Uterus (tissue), 4 donors: ENCODE results near the gene RBP5. TPM values are rescaled to one million over a fixed set of nuclear protein-coding genes. Genes with fewer than 3 reads are reported as not detected.

Source experiments
- DNase-seq, 2 donors: peaks; one replicate each; pipeline ENCODE4 v3.0.0-alpha.2; 2019 to 2020
- H3K27ac ChIP-seq, 2 donors: fragments of 200-600 bp; sonication (generic); 1 replicate in 1 of 2; 2 replicates in 1 of 2; pipeline ENCODE4 v1.5.1; 2016 to 2018
- H3K27me3 ChIP-seq, 2 donors: fragments of 200-600 bp; sonication (generic); one replicate each; pipeline ENCODE4 v1.5.1; 2018 to 2019; ENCODE audit warnings: control low read depth in 1 of 2
- H3K36me3 ChIP-seq, 2 donors: fragments of 200-600 bp; sonication (generic); one replicate each; pipeline ENCODE4 v1.5.1; 2019; ENCODE audit warnings: control low read depth in 1 of 2
- H3K4me1 ChIP-seq, 2 donors: fragments of 200-600 bp; sonication (generic); one replicate each; pipeline ENCODE4 v1.5.1; 2018 to 2019; ENCODE audit warnings: control low read depth in 1 of 2
- H3K4me3 ChIP-seq, 2 donors: fragments of 200-600 bp; sonication (generic); 1 replicate in 1 of 2; 2 replicates in 1 of 2; pipeline ENCODE4 v1.5.1; 2018 to 2019; ENCODE audit warnings: mild to moderate bottlenecking in 1 of 2
- H3K9me3 ChIP-seq, 2 donors: fragments of 200-600 bp; sonication (generic); one replicate each; pipeline ENCODE4 v1.5.1; 2019; ENCODE audit warnings: control low read depth in 1 of 2
- POLR2A ChIP-seq, 2 donors: fragments of 450-650 bp; IDR thresholded peaks; one replicate each; pipeline ENCODE4 v1.6.1; 2016; ENCODE audit warnings: antibody characterized with exemption in 2 of 2, mild to moderate bottlenecking in 1 of 2, moderate library complexity in 1 of 2
- intact Hi-C: fragments of 100-400 bp; cut with DNase I; formaldehyde crosslinking; loops from one replicate; pipeline ENCODE4 v1.15.1; 2023; ENCODE audit warnings: low total_unique reads
- total RNA-seq, 4 donors: library from RNA; depleted of rRNA in 3 of 4; stranded (reverse); fragments of >200 nt in 3 of 4; gene quantifications; one replicate each; pipeline versions ENCODE4 v1.1.0 to v1.2.4, GENCODE V29; 2014 to 2023
- TF ChIP-seq, protein P1 (sequence below), 4 experiments: fragments of 200-600 bp in 2 of 4; fragments of 450-650 bp in 2 of 4; sonication (generic) in 2 of 4; IDR thresholded peaks; one replicate each; pipeline ENCODE4 v1.5.1; 2016 to 2019; ENCODE audit warnings: antibody characterized with exemption in 4 of 4, mild to moderate bottlenecking in 2 of 4, moderate library complexity in 1 of 4
- donor health status: DM: yes; HTN: yes; CAD: no.

Gene RBP5
- total RNA-seq, 4 donors from 2014 or later: 2.4 to 26.5 (median 8.2) TPM; not detected in 1

DNA sequence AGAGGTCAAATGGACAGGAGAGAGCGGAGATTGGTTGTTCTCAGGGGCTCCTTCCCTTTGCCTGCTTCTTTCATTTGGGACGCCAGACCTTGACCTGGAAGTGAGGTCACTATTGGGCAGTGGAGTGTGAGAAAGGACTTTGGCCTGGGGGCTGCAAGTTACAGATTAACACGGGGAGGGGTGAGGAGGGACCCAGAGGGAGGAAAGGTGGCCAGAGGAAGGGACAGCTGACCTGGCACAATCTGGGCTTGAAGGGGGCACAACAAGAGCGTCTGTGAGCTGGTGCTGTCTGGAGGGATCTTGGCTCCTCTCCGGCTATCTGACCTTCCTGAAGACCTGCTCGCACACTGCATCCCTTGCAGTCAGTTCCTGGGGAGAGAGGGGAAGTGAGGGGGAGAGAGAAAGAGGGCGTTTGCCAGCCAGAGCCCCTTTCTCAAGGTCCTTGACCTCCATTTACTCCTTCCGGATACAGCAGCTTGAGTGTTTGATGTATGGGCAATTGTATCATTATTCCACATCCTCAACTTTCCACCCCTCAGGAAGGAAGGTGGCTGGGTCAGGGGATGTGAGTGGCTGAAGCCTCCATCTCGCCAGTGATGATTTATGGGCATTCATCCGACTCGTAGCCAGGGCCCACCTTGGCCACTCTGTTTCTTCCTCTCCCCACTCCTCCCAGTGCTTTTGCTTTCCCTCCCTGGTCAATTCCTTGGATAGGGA lies 4.7 kb downstream of the RBP5 start:
- DNase-seq: no peak
- Histone ChIP-seq H3K9me3 (no peaks in the 10 kb centered on the region), H3K27ac (no peak overlapping the region), H3K36me3 (no peaks in the 10 kb centered on the region), H3K4me1 (peaks cover 0 to under 1% of the 10 kb centered on the region in 2 donors), H3K4me3 (no peak overlapping the region), H3K27me3 (no peaks in the 10 kb centered on the region)
- intact Hi-C loops: no loop called here
- TF ChIP-seq, protein P1, sequence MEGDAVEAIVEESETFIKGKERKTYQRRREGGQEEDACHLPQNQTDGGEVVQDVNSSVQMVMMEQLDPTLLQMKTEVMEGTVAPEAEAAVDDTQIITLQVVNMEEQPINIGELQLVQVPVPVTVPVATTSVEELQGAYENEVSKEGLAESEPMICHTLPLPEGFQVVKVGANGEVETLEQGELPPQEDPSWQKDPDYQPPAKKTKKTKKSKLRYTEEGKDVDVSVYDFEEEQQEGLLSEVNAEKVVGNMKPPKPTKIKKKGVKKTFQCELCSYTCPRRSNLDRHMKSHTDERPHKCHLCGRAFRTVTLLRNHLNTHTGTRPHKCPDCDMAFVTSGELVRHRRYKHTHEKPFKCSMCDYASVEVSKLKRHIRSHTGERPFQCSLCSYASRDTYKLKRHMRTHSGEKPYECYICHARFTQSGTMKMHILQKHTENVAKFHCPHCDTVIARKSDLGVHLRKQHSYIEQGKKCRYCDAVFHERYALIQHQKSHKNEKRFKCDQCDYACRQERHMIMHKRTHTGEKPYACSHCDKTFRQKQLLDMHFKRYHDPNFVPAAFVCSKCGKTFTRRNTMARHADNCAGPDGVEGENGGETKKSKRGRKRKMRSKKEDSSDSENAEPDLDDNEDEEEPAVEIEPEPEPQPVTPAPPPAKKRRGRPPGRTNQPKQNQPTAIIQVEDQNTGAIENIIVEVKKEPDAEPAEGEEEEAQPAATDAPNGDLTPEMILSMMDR (IDR thresholded peaks at IDR 0.05): no peak
- no peak for TF ChIP-seq POLR2A (IDR thresholded peaks at IDR 0.05)

DNA sequence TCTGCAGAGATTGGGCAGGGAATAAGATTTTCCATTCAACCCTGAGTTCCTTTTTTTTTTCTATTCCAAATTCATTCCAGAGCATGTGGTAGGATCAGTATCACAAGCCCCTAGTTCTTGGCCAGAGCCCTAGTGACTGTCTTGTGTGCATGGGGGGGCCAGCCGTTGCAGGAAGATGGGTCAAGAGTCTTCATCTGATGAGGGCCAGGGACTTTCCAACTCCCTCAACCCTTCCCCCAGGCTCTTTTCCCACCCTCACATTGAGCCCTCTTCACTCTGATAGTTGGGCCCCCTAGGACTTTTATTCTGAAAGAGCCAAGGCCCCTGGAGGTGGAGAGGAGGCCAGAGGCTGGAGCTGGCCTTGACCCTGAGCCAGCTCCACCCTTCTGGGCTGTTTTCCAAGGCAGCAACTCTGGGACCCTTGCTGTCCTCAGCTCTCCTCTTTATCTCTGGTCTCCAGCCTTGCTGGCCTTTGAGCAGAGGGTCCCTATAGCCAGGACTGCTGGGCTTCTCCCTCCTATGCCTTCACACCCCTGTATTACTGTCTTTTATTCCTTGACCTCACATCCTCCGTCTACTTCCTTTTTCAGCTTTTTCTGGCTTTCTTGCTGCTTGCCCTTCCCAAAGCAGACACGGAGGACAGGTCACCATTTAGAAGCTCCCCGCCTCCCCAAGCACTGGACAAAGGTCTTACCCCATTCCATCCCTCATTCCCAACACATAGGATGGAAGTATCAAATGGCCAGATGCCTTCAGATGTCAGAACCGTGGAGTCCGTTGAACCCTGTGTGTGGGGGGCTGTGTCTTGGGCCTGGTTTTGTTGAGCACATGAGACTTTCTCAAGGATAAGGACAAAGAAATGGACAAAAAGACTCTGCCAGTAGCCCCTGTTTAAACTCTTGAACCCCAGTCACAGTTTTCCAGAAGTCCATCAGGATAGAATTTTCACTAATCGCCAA lies 5.6 kb downstream of the RBP5 start:
- Histone ChIP-seq H3K4me3 (no peak overlapping the region), H3K27me3 (no peaks in the 10 kb centered on the region), H3K9me3 (no peaks in the 10 kb centered on the region), H3K4me1 (no peaks in the 10 kb centered on the region), H3K27ac (peak overlapping the region in 1 of 2 donors; percentile 33), H3K36me3 (no peaks in the 10 kb centered on the region)
- DNase-seq: no peak
- intact Hi-C loops: no loop called here
- TF ChIP-seq POLR2A (IDR thresholded peaks at IDR 0.05): no peak
- TF ChIP-seq, protein P1 (IDR thresholded peaks at IDR 0.05): no peak

DNA sequence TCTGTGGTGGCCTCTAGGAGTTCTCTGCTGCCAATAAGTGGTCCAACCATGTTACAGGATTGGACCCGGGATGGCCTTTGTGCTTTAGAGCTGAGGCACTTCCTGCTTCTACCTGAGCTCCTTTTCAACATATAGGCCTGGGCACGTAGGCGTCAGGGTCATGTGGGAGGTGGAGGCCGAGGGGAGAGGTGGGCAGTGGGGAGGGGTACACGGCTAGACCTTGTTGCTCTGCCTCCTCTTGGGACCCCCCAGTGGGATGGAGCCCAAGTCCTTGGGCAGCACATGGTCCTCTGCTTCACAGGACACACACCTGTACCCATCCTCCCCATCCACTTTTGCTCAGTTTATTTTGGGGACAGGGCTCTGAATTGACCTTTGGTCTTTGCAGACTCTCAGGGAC lies 7.4 kb downstream of the RBP5 start:
- H3K27me3 ChIP-seq: no peaks in the 10 kb centered on the region
- TF ChIP-seq, protein P1 (IDR thresholded peaks at IDR 0.05): no peak
- TF ChIP-seq POLR2A (IDR thresholded peaks at IDR 0.05): no peak
- no peak overlapping the region for H3K4me3 ChIP-seq
- no peak overlapping the region for H3K27ac ChIP-seq
- intact Hi-C loops: no loop called here
- no peaks in the 10 kb centered on the region for H3K9me3 ChIP-seq
- DNase-seq: no peak
- no peaks in the 10 kb centered on the region for H3K36me3 ChIP-seq
- no peaks in the 10 kb centered on the region for H3K4me1 ChIP-seq

DNA sequence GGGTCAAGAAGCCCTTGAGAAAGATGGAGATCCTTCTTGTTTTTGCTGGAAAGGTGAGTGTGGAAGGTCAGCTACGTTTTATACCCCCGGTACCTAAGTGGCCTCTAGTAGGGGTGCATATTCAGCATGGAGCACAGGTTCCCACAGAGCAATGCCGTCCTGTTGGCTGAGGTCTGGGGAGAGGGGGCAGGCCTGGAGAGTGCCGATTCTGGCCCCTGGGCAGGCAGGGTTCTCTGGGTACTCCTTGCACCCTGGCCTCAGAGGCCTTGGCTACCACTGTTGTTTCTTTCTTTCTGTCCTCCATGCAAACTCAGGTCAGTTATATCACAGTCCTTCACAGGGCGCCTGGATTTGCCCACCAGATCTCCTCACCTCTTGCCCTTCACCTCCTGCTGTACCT lies 8.5 kb downstream of the RBP5 start:
- intact Hi-C loops: no loop called here
- Histone ChIP-seq H3K9me3 (no peaks in the 10 kb centered on the region), H3K36me3 (no peaks in the 10 kb centered on the region), H3K4me1 (no peaks in the 10 kb centered on the region), H3K27ac (no peak overlapping the region), H3K4me3 (no peak overlapping the region), H3K27me3 (no peaks in the 10 kb centered on the region)
- TF ChIP-seq, protein P1 (IDR thresholded peaks at IDR 0.05): no peak
- TF ChIP-seq POLR2A (IDR thresholded peaks at IDR 0.05): no peak
- DNase-seq: no peak

DNA sequence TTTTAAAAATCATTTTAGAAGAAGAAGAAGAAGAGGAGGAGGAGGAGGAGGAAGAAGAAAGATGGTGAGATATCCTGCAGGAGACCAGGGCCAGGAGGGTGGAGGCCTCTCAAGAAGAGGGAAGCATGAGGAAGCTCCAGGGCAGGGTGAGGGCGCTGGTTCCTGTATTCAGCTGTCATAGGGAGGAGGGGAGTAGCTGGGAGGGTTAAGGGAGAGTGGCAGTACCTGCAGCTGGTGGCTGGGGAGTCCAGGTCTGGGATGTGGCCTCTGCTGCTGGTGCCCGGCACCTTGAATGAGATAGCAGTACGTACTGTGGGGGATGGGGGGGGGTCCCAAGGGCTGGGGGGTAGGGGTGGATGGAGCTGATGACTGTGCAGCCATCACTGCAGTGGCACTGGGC lies 9.8 kb downstream of the RBP5 start:
- TF ChIP-seq, protein P1 (IDR thresholded peaks at IDR 0.05): no peak
- TF ChIP-seq POLR2A (IDR thresholded peaks at IDR 0.05): no peak
- no peak overlapping the region for H3K27ac ChIP-seq
- no peaks in the 10 kb centered on the region for H3K36me3 ChIP-seq
- H3K27me3 ChIP-seq: no peaks in the 10 kb centered on the region
- no peaks in the 10 kb centered on the region for H3K4me1 ChIP-seq
- intact Hi-C loops: loop anchor here (10.0 kb wide), 1 partner anchor 174 kb away; the partner anchor contains the start of genes C12orf57 and RNU7-1
- H3K9me3 ChIP-seq: no peaks in the 10 kb centered on the region
- DNase-seq: no peak
- H3K4me3 ChIP-seq: no peak overlapping the region
